Endothelial cell of umbilical vein (primary cell): ENCODE results near the gene STK10.

Experiments used
- EZH2 ChIP-seq: IDR thresholded peaks from 2 replicates; pipeline ENCODE4 v1.6.1; 2012; ENCODE audit warnings: borderline replicate concordance, low read depth, mild to moderate bottlenecking, moderate library complexity, low read length, inconsistent platforms; ENCODE audit not compliant: severe bottlenecking
- POLR2A ChIP-seq: IDR thresholded peaks from 2 replicates; pipeline ENCODE4 v1.6.1; 2012; ENCODE audit warnings: low read depth, mild to moderate bottlenecking, control low read depth, low read length

- TF ChIP-seq POLR2A: no peak
- no peak for TF ChIP-seq EZH2
These were observed 128.3 kb downstream of the STK10 start for GRCh38 chr5:172059661-172060100.
